Neural cell (in vitro differentiated cells): Measurements from ENCODE around the gene TOMM40.

Experiments
- CTCF ChIP-seq: fragments of 450-650 bp; IDR thresholded peaks from 2 replicates; pipeline ENCODE4 v1.5.1; 2014; ENCODE audit warnings: antibody characterized with exemption, mild to moderate bottlenecking, moderate library complexity; ENCODE audit not compliant: poor library complexity, severe bottlenecking
- RAD21 ChIP-seq: fragments of 450-650 bp; conservative IDR thresholded peaks from 2 replicates; pipeline ENCODE4 v1.6.1; 2014; ENCODE audit warnings: antibody characterized with exemption, mild to moderate bottlenecking, moderate library complexity

GRCh38 chr19:44943801-44944249, 52.8 kb downstream of the TOMM40 start:
- TF ChIP-seq CTCF, result no peak
- TF ChIP-seq RAD21, result no peak
